ENCODE data around the gene TLE2. TPM values are rescaled to one million over a fixed set of nuclear protein-coding genes. Genes with fewer than 3 reads are reported as not detected.

Gene TLE2
- total RNA-seq, 1 experiment from 2014 or later, result not detected

GRCh38 chr19:3007975-3008374 is 21.1 kb downstream of the TLE2 start:
- Histone ChIP-seq H3K9me3 (ENCODE audit: low read length) (no peaks in the 10 kb centered on the region), H3K9ac (ENCODE audit: low read length) (no peak overlapping the region), H3K4me3 (ENCODE audit: low read length) (no peak overlapping the region), H4K20me1 (ENCODE audit: insufficient read depth, low read depth, low read length) (no peaks in the 10 kb centered on the region), H3K9me2 (replicated peaks; ENCODE audit: insufficient read depth, low read length) (no peaks in the 10 kb centered on the region), H2AFZ (ENCODE audit: low read length) (no peak overlapping the region), H3K4me2 (ENCODE audit: low read depth, low read length, poor library complexity, severe bottlenecking) (no peak overlapping the region), H3K79me2 (ENCODE audit: low read length) (no peaks in the 10 kb centered on the region), H3K4me1 (ENCODE audit: low read length) (no peaks in the 10 kb centered on the region), H3K27me3 (ENCODE audit: low read length) (no peaks in the 10 kb centered on the region), H3K27ac (ENCODE audit: low read length) (no peak overlapping the region), H3K36me3 (ENCODE audit: insufficient read depth, low read length) (no peaks in the 10 kb centered on the region)
- no peak for DNase-seq

GRCh38 chr19:3006075-3006767 is 22.9 kb downstream of the TLE2 start:
- H3K27me3 ChIP-seq (ENCODE audit: low read length), result no peaks in the 10 kb centered on the region
- no peak overlapping the region for H2AFZ ChIP-seq (ENCODE audit: low read length)
- H3K4me1 ChIP-seq (ENCODE audit: low read length), result no peaks in the 10 kb centered on the region
- H3K27ac ChIP-seq (ENCODE audit: low read length), result no peak overlapping the region
- H3K4me3 ChIP-seq (ENCODE audit: low read length), result no peak overlapping the region
- H3K79me2 ChIP-seq (ENCODE audit: low read length), result no peaks in the 10 kb centered on the region
- DNase-seq, result peak; percentile 52
- H3K9me3 ChIP-seq (ENCODE audit: low read length), result no peaks in the 10 kb centered on the region
- H3K4me2 ChIP-seq (ENCODE audit: low read depth, low read length, poor library complexity, severe bottlenecking), result no peak overlapping the region
- H3K9me2 ChIP-seq (replicated peaks; ENCODE audit: insufficient read depth, low read length), result no peaks in the 10 kb centered on the region
- H3K36me3 ChIP-seq (ENCODE audit: insufficient read depth, low read length), result no peaks in the 10 kb centered on the region
- no peaks in the 10 kb centered on the region for H4K20me1 ChIP-seq (ENCODE audit: insufficient read depth, low read depth, low read length)
- H3K9ac ChIP-seq (ENCODE audit: low read length), result no peak overlapping the region

- DNase-seq, result no peak
- H4K20me1 ChIP-seq (ENCODE audit: insufficient read depth, low read depth, low read length), result no peaks in the 10 kb centered on the region
- H3K9ac ChIP-seq (ENCODE audit: low read length), result no peak overlapping the region
- H3K4me3 ChIP-seq (ENCODE audit: low read length), result no peak overlapping the region
- H3K4me2 ChIP-seq (ENCODE audit: low read depth, low read length, poor library complexity, severe bottlenecking), result no peak overlapping the region
- no peaks in the 10 kb centered on the region for H3K9me2 ChIP-seq (replicated peaks; ENCODE audit: insufficient read depth, low read length)
- H3K36me3 ChIP-seq (ENCODE audit: insufficient read depth, low read length), result no peaks in the 10 kb centered on the region
- H3K4me1 ChIP-seq (ENCODE audit: low read length), result no peaks in the 10 kb centered on the region
- no peaks in the 10 kb centered on the region for H3K79me2 ChIP-seq (ENCODE audit: low read length)
- H2AFZ ChIP-seq (ENCODE audit: low read length), result no peak overlapping the region
- H3K27me3 ChIP-seq (ENCODE audit: low read length), result no peaks in the 10 kb centered on the region
- H3K9me3 ChIP-seq (ENCODE audit: low read length), result no peaks in the 10 kb centered on the region
- no peak overlapping the region for H3K27ac ChIP-seq (ENCODE audit: low read length)
These were observed 23.7 kb downstream of the TLE2 start for GRCh38 chr19:3005345-3005744.

- Histone ChIP-seq H3K79me2 (ENCODE audit: low read length) (no peaks in the 10 kb centered on the region), H3K27me3 (ENCODE audit: low read length) (no peaks in the 10 kb centered on the region), H3K9me2 (replicated peaks; ENCODE audit: insufficient read depth, low read length) (no peaks in the 10 kb centered on the region), H3K9ac (ENCODE audit: low read length) (no peak overlapping the region), H3K4me2 (ENCODE audit: low read depth, low read length, poor library complexity, severe bottlenecking) (no peak overlapping the region), H3K9me3 (ENCODE audit: low read length) (no peaks in the 10 kb centered on the region), H2AFZ (ENCODE audit: low read length) (no peak overlapping the region), H3K4me3 (ENCODE audit: low read length) (no peak overlapping the region), H3K4me1 (ENCODE audit: low read length) (no peaks in the 10 kb centered on the region), H3K27ac (ENCODE audit: low read length) (no peak overlapping the region), H4K20me1 (ENCODE audit: insufficient read depth, low read depth, low read length) (no peaks in the 10 kb centered on the region), H3K36me3 (ENCODE audit: insufficient read depth, low read length) (no peaks in the 10 kb centered on the region)
- no peak for DNase-seq
These were observed 24.6 kb downstream of the TLE2 start for GRCh38 chr19:3004522-3004921.

GRCh38 chr19:3003046-3003445 is 26.0 kb downstream of the TLE2 start:
- H3K4me1 ChIP-seq (ENCODE audit: low read length), result no peaks in the 10 kb centered on the region
- no peak overlapping the region for H3K9ac ChIP-seq (ENCODE audit: low read length)
- DNase-seq, result no peak
- H3K4me3 ChIP-seq (ENCODE audit: low read length), result no peak overlapping the region
- H3K27ac ChIP-seq (ENCODE audit: low read length), result no peak overlapping the region
- H2AFZ ChIP-seq (ENCODE audit: low read length), result no peak overlapping the region
- no peaks in the 10 kb centered on the region for H3K27me3 ChIP-seq (ENCODE audit: low read length)
- no peaks in the 10 kb centered on the region for H3K9me2 ChIP-seq (replicated peaks; ENCODE audit: insufficient read depth, low read length)
- no peaks in the 10 kb centered on the region for H4K20me1 ChIP-seq (ENCODE audit: insufficient read depth, low read depth, low read length)
- no peak overlapping the region for H3K4me2 ChIP-seq (ENCODE audit: low read depth, low read length, poor library complexity, severe bottlenecking)
- no peaks in the 10 kb centered on the region for H3K9me3 ChIP-seq (ENCODE audit: low read length)
- H3K79me2 ChIP-seq (ENCODE audit: low read length), result no peaks in the 10 kb centered on the region
- H3K36me3 ChIP-seq (ENCODE audit: insufficient read depth, low read length), result no peaks in the 10 kb centered on the region

GRCh38 chr19:3001235-3001800 is 27.8 kb downstream of the TLE2 start:
- Histone ChIP-seq H3K9me2 (replicated peaks; ENCODE audit: insufficient read depth, low read length) (no peaks in the 10 kb centered on the region), H3K9ac (ENCODE audit: low read length) (no peak overlapping the region), H3K4me1 (ENCODE audit: low read length) (no peaks in the 10 kb centered on the region), H3K9me3 (ENCODE audit: low read length) (no peaks in the 10 kb centered on the region), H3K4me2 (ENCODE audit: low read depth, low read length, poor library complexity, severe bottlenecking) (no peak overlapping the region), H3K4me3 (ENCODE audit: low read length) (no peak overlapping the region), H4K20me1 (ENCODE audit: insufficient read depth, low read depth, low read length) (no peaks in the 10 kb centered on the region), H3K27ac (ENCODE audit: low read length) (no peak overlapping the region), H3K36me3 (ENCODE audit: insufficient read depth, low read length) (no peaks in the 10 kb centered on the region), H2AFZ (ENCODE audit: low read length) (no peak overlapping the region), H3K27me3 (ENCODE audit: low read length) (no peaks in the 10 kb centered on the region), H3K79me2 (ENCODE audit: low read length) (no peaks in the 10 kb centered on the region)
- no peak for DNase-seq

- Histone ChIP-seq H4K20me1 (ENCODE audit: insufficient read depth, low read depth, low read length) (no peaks in the 10 kb centered on the region), H3K9me2 (replicated peaks; ENCODE audit: insufficient read depth, low read length) (no peaks in the 10 kb centered on the region), H3K79me2 (ENCODE audit: low read length) (no peaks in the 10 kb centered on the region), H3K27ac (ENCODE audit: low read length) (no peak overlapping the region), H3K4me3 (ENCODE audit: low read length) (no peak overlapping the region), H2AFZ (ENCODE audit: low read length) (no peak overlapping the region), H3K36me3 (ENCODE audit: insufficient read depth, low read length) (no peaks in the 10 kb centered on the region), H3K4me1 (ENCODE audit: low read length) (no peaks in the 10 kb centered on the region), H3K4me2 (ENCODE audit: low read depth, low read length, poor library complexity, severe bottlenecking) (no peak overlapping the region), H3K9me3 (ENCODE audit: low read length) (no peaks in the 10 kb centered on the region), H3K9ac (ENCODE audit: low read length) (no peak overlapping the region), H3K27me3 (ENCODE audit: low read length) (no peaks in the 10 kb centered on the region)
- no peak for DNase-seq
These were observed 30.4 kb downstream of the TLE2 start for GRCh38 chr19:2998642-2999041.

- no peaks in the 10 kb centered on the region for H3K4me1 ChIP-seq (ENCODE audit: low read length)
- no peak for DNase-seq
- no peaks in the 10 kb centered on the region for H3K9me3 ChIP-seq (ENCODE audit: low read length)
- H3K27me3 ChIP-seq (ENCODE audit: low read length), result no peaks in the 10 kb centered on the region
- no peak overlapping the region for H3K4me2 ChIP-seq (ENCODE audit: low read depth, low read length, poor library complexity, severe bottlenecking)
- no peaks in the 10 kb centered on the region for H4K20me1 ChIP-seq (ENCODE audit: insufficient read depth, low read depth, low read length)
- no peaks in the 10 kb centered on the region for H3K36me3 ChIP-seq (ENCODE audit: insufficient read depth, low read length)
- H3K27ac ChIP-seq (ENCODE audit: low read length), result no peak overlapping the region
- H3K9ac ChIP-seq (ENCODE audit: low read length), result no peak overlapping the region
- no peaks in the 10 kb centered on the region for H3K79me2 ChIP-seq (ENCODE audit: low read length)
- no peak overlapping the region for H2AFZ ChIP-seq (ENCODE audit: low read length)
- no peaks in the 10 kb centered on the region for H3K9me2 ChIP-seq (replicated peaks; ENCODE audit: insufficient read depth, low read length)
- H3K4me3 ChIP-seq (ENCODE audit: low read length), result no peak overlapping the region
These were observed 31.4 kb downstream of the TLE2 start for GRCh38 chr19:2997720-2998119.

Measured in Karpas-422 (cell line).